Measurements from ENCODE around the gene CDH22.

The CDH22 gene

GRCh38 chr20:46132705-46133120 is 175.6 kb downstream of the CDH22 start:
- DNase-seq, result peak; percentile 79

- no peak for DNase-seq
Observed at GRCh38 chr20:46131396-46131795, 176.9 kb downstream of the CDH22 start.

DNA sequence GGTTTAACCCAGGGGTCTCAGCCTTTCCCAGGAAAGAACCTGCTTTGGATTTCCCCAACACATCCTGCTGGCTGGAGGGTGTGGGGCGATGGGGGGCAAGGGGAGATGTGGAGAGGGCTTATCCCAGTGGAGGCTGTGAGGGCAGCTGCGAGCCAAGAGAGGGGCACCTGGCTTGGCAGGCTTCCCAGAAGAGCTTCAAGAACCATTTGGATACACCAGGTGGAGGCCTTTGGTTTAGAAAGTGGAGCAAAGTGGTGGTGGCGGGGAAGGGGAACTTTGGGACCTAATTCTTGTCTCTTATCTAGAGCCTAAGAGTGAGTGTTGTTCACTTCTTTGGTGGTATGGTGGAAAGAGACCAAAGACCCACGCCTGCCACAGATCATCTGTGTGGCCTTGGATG is 177.8 kb downstream of the CDH22 start:
- DNase-seq, result peak; percentile 99

- peak; percentile 99 for DNase-seq
Observed at GRCh38 chr20:46129955-46130481, 178.3 kb downstream of the CDH22 start.

DNA sequence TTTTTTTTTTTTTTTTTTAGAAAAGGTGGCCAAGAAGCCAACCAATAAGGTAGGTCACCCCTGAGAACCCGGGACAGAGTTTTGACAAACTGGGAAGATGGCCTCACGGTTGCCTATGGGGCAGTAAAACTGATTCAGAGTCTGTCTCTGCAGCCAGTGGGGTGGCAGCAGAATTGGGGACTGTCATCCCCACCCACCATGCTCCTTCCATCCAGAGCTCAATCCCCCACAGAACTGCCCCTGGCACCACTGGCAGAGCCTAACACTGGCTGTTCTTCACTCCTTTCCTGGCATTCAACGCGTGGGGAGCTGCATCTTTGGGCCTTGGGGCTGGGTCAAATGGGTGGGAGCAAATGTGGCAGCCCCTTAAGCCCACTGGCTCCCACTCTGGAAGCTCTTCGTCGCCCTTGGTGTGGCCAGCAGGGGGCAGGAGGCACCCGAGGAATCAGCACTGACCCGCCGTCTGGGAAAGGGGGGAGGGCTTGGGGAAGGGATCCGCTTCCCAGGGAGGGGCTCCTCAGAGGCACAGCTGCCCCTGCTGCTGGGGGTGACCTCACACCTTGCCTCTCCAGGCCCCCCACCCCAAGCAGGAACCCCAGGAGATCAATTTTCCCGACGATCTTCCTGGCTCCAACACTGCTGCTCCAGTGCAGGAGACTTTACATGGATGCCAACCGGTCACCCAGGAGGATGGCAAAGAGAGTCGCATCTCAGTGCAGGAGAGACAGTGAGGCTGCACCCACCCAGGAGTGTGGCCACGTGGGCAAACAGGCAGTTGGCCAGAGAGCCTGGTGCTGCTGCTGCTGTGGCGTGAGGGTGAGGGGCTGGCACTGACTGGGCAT is 179.8 kb downstream of the CDH22 start:
- DNase-seq, result no peak

GRCh38 chr20:46127396-46128010 is 180.8 kb downstream of the CDH22 start:
- DNase-seq, result peak; percentile 24

DNA sequence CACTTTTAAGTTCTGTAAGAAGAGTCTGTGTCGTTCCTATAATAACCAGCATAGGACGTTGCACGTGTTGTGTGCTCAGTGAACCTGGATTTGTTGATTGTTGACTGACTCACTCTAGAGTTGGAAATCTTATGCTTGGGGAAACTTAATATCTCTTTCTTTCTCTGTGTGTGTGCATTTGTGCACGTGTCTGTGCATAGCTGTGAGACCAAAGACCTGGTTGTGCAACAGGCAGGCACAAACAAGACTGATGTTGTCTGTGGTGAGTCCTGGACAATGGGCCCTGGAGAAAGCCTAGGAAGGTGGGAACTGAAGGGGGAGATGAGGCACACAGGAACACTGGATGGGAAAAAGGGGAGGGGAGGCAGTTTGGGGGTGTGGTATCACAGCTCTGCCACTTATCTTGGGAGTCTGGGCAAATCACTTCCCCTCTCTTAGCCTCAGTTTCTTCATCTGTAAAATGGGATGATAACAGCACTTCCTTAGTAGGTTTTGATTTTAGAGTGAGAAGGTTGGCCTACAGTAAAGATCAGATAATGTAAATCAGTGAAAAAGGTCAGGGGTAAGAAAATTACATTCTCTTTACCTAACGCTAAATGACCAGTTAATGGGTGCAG is 181.8 kb downstream of the CDH22 start:
- no peak for DNase-seq

All from NCI-H2171 treated with DMSO at 0.1 percent for 48 hours (cell line).